HG03439 (cell line): ENCODE measurements around the gene PARD3B.

Source experiments
- ATAC-seq: cut with Tn5 transposase; IDR thresholded peaks from one replicate; pipeline ENCODE4 v1.9.1; 2021; ENCODE audit warnings: mild to moderate bottlenecking, moderate library complexity; ENCODE audit not compliant: unreplicated experiment

Gene PARD3B

DNA sequence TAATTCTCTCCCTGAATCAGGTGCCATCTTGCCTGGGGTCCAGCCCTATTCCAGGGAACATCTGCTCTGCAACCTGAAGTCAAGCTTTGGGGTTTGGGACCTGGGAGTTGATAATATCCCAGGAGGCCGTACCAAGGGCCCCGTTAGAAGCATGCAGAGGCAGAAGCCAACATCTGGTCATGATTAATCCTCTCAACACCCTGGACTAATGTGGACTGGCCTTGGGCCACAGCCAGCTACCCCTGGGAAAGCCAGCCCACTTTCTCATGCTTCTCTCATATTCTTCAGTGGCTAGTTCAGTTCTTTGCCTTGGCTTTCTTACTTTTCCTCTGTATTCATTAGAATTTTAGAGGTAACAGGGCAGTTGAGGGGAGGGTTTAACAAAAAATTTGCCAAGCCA is 621.5 kb downstream of the PARD3B start:
- ATAC-seq, result no peak

- no peak for ATAC-seq
These were observed 623.7 kb downstream of the PARD3B start for GRCh38 chr2:205169012-205169411.

GRCh38 chr2:205169464-205169863 is 624.2 kb downstream of the PARD3B start:
- no peak for ATAC-seq

GRCh38 chr2:205170399-205170798 is 625.1 kb downstream of the PARD3B start:
- no peak for ATAC-seq

- no peak for ATAC-seq
These were observed 626.1 kb downstream of the PARD3B start for GRCh38 chr2:205171261-205171940.

DNA sequence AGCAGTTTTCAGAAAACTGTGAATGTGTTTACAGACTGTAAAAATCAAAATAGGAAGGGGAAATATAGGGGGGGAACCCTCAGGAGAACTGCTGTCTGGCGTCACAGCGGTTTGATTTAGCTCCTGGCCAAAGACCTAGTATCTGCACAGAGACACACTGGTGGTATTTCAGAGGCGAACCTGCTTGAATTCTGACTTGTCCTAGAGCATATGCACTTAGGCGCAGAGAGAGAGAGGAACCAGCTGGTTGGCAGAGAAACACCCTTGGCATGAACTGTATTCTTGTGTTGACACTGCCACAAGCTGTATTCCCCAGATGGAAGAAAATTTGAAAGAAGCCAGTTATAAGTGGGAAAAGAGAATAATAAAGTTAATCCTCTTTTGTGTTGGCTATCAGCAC is 630.6 kb downstream of the PARD3B start:
- ATAC-seq, result no peak

DNA sequence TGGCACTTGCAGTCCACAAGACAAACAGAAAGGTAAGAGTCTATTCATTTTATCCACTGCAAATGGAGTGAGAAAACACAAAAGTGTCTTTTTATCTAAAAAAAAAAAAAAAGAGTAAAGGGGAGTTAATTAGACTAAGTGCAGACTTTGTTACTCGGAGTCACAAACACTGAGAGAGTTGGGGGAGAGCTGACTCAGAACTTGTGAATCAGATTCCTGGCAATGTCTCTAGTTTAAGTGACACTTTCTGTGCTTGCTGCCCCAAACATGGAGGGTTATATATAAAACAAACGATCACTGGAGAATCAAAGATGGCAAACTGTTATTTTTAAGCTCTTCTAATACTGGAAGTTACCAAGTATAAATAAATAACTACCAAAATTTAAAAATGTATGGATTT is 631.3 kb downstream of the PARD3B start:
- no peak for ATAC-seq

DNA sequence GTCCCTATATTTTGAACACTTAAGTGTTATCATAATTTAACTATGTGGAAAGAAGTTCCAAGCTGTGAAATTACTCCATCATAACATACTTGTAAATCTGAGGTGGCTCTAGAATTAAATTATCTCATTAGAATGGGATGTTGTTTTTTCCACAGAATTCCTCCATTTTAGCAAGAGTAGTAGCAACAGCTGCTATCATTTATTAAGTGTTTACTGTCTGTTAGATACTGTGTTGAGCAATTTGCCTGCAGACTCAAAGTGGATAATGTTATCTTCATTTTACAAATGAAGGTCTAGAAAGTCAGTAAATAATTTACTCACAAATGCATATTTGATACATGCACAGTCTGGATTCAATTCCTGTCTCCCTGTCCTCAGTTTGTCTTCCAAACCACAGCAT is 632.3 kb downstream of the PARD3B start:
- ATAC-seq, result no peak

DNA sequence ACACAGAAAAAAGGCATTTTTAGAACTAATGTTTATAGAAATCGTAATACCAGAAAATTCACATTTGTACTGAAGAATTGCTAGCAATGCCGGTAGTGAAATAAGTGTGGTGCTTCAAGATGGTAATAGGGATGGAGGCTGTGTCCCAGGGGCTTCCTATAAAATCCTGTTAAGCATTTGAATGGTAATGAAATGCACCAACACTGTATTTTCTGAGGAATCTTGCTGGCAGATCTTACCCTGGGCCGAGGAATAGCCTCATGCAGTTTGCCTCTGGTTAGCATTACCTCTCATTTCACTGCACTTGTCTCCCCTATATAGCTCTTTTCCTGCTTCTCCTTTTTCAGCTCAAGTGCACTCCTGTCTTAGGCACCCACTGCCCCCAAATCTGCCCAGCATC is 635.5 kb downstream of the PARD3B start:
- no peak for ATAC-seq

DNA sequence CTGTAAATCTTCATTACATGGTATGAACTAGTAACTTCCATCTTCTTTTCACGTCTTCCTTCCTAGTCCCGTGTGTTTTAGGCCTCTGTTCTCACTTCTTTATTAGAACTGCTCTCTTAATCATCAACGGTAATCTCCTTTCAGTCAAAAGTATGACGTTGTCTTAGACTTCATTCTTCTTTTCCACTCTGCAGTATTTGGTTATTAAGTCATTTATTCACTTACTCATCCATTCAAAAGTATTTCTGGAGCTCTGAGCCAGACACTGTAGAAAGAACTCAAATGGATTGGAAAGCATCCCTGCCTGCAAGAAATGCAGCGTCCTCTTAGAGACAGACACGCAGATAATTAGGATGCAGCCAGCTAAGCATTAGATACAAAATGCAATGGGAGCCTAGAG is 642.5 kb downstream of the PARD3B start:
- ATAC-seq, result no peak

DNA sequence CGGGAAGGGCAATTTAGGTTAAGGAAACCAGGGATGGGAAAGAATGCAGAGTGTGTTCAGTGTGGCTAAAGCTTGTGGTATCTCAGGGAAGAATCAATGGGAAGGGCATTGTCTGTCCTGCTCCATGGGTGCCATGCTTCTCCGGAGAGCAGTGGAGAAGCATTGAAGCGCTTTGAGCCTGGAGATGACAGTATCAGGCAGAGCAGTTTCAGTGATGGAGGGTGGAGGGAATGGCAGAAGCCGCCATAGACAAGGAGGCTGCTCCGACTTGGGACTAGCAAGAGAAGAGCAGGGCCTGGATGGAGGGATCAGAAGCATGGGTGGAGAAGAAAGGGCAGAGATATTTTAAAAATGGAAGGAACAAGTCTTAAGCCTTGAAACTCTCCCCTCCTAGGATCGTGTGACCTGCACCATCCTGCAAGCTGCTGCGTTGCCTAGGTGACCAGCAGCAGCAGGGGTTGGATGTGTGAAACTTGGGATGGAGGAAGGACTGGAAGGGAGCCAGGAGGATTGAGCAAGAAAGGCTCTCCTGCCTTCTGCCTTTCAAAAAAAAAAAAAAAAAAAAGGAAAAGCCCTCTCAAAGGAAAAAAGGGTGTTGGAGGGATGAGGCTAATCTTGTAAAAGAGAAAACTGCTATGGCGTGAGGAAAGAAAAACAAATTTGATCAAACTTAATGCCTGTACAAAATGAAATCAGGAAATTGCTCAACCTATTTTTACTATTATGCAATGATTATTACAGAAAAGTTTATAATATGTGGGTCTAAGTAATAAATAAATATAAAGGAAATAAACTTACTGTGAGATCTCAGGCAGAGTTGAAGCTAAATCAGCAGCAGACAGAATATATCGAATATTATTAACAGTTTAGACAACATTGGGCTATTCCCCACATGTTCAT is 643.2 kb downstream of the PARD3B start:
- ATAC-seq, result no peak

DNA sequence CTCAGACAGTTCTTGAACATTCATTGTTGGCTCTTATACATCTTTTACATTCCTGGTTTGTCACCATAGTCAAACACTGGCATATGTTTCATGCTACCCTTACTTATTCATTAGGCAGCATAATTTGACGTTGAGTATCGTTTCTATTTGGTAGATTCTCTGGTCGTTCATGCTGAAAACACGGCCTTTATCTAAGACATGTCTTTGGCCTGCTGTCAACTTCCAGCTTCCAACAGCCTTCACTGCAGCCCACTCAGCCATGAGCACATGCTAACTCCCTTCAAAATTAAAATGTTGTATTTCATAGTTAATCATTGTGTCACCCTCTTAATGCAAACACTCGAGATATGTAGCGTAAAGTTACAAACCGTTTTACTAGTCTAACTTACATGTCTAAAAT is 644.0 kb downstream of the PARD3B start:
- no peak for ATAC-seq

- ATAC-seq, result no peak
These were observed 645.3 kb downstream of the PARD3B start for GRCh38 chr2:205190528-205190927.

- no peak for ATAC-seq
These were observed 648.0 kb downstream of the PARD3B start for GRCh38 chr2:205193125-205193835.

GRCh38 chr2:205193836-205194228 is 648.6 kb downstream of the PARD3B start:
- no peak for ATAC-seq

GRCh38 chr2:205197468-205198139 is 652.3 kb downstream of the PARD3B start:
- no peak for ATAC-seq

DNA sequence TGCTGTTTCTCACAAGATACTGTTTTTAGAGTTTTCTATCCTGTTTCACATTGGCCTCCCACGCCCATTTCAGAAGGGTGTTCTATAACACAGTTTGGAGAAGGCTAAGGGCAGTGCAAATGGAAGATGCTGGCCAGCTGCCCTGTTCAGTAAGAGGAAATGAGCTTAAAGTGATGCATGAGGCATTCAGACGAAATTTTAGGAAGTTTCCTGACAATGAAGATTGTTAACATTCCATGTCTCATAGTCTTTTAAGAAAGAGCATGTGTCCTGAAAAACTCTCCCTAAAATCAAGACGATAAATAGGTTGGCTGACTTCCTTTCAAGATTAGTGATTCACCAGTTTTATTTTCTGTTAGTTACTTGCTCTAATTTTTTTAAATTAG is 652.9 kb downstream of the PARD3B start:
- ATAC-seq, result no peak

DNA sequence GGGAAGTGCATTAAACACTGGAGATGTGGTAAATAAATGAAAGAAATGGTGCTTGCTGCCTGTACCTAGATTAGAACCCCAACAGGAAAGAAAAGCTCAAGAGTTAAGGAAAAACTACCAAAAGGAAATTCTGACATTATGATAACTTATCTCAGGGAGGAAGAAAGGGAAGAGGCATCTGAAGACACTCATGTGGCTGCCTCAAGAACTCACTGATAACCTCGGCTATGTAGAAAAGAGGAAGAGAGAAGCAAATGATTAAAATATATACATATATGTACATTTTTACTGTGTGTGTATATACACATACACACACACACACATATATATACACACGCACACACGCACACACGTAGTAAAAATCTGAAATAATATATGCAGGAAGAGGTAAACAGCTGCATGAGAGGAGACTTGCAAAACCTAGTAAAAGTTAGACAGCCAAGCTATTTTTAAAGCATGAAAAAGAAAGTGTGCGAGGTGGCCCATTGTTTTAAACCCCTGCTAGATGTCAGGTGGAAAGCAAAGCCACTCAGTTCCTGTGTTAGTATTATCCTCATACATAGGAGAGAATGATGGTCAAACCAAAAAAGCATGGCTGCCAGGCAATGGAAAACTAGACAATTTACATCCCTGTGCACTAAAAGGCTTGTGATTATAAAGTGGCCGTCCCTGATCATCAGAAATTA is 654.0 kb downstream of the PARD3B start:
- no peak for ATAC-seq

GRCh38 chr2:205210494-205210893 is 665.2 kb downstream of the PARD3B start:
- ATAC-seq, result no peak

DNA sequence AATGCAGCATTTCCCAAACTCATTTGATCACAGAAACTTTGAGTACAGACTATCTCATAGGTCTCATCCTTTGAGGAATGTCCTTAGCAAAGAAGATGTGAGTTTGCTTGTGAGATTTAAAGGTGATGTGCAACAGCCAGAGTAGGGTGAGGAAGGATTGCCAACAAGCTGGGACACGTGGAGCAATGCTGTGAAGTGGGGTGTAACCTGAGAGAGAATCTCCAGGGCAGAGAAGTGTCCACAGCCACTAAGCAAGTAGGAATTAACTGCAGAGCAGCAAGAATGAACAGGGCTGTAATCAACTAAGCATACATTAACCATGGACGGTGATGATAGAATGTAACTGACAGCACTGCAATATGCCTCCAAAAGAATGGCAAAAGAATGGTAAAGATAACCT is 667.1 kb downstream of the PARD3B start:
- ATAC-seq, result no peak

DNA sequence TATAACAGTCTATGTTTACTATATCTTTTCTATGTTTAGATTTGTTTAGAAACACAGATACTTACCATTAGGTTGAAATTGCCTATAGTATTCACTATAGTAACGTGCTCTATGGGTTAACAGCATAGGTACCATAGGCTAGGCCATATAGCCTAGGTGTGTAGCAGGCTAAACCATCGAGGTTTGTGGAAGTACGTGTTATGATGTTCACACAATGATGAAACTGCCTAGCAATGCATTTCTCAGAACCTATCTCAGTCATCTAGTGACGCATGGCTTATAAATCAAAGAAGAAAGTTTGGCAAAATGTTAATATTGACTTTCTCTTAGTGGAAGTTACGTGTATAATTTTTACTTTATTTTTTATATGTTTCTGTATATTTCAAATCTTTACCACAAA is 670.8 kb downstream of the PARD3B start:
- ATAC-seq, result no peak
